Esophagus muscularis mucosa (tissue), 4 donors: Measurements from ENCODE around the gene JMJD6. TPM values are rescaled to one million over a fixed set of nuclear protein-coding genes. Genes with fewer than 3 reads are reported as not detected.
"Not testable (repeated sequence)": the region's sequence is repeated elsewhere in the genome, so short reads cannot be mapped to it uniquely, and the experiment has no call there.

ENCODE experiments used
- DNase-seq: peaks from one replicate; pipeline ENCODE4 v3.0.0-alpha.2; 2017; ENCODE audit errors: extremely low spot score
- H3K27ac ChIP-seq, 4 donors: fragments of 200-600 bp; sonication (generic); replicated peaks in 1 of 4; 1 replicate in 3 of 4; 2 replicates in 1 of 4; pipeline ENCODE4 v1.5.1; 2016 to 2019; ENCODE audit warnings: mild to moderate bottlenecking in 1 of 4
- H3K27me3 ChIP-seq, 4 donors: fragments of 200-600 bp; sonication (generic); one replicate each; pipeline versions ENCODE4 v1.5.1 to v1.6.0; 2016 to 2019
- H3K36me3 ChIP-seq, 4 donors: fragments of 200-600 bp; sonication (generic); one replicate each; pipeline ENCODE4 v1.5.1; 2016 to 2019
- H3K4me1 ChIP-seq, 4 donors: fragments of 200-600 bp; sonication (generic); one replicate each; pipeline ENCODE4 v1.5.1; 2016 to 2019
- H3K4me3 ChIP-seq, 4 donors: fragments of 200-600 bp; sonication (generic); 1 replicate in 2 of 4; 2 replicates in 2 of 4; pipeline ENCODE4 v1.5.1; 2016 to 2019; ENCODE audit warnings: mild to moderate bottlenecking in 4 of 4, moderate library complexity in 1 of 4
- H3K9me3 ChIP-seq, 4 donors: fragments of 200-600 bp; sonication (generic); 1 replicate in 3 of 4; 2 replicates in 1 of 4; pipeline ENCODE4 v1.5.1; 2016 to 2019
- CTCF ChIP-seq, 3 experiments: fragments of 200-600 bp in 2 of 3; fragments of 450-650 bp in 1 of 3; sonication (generic) in 2 of 3; IDR thresholded peaks; one replicate each; pipeline ENCODE4 v1.5.1; 2017 to 2019; ENCODE audit warnings: antibody characterized with exemption in 3 of 3, mild to moderate bottlenecking in 2 of 3, moderate library complexity in 1 of 3
- EP300 ChIP-seq: sonication (generic); formaldehyde crosslinking; IDR thresholded peaks from one replicate; pipeline ENCODE4 v1.6.1; 2017; ENCODE audit warnings: antibody characterized with exemption
- POLR2A ChIP-seq: fragments of 450-650 bp; IDR thresholded peaks from one replicate; pipeline ENCODE4 v1.6.1; 2017; ENCODE audit warnings: antibody characterized with exemption, moderate library complexity, mild to moderate bottlenecking, low read depth
- POLR2AphosphoS5 ChIP-seq, 2 donors: sonication (generic); formaldehyde crosslinking; IDR thresholded peaks; one replicate each; pipeline ENCODE4 v1.6.1; 2017; ENCODE audit warnings: antibody characterized with exemption in 2 of 2
- WGBS: methylation state at CpG from one replicate; pipeline ENCODE4 v1.1.5; 2018; 5-methylcytosine and 5-hydroxymethylcytosine counted together
- intact Hi-C: fragments of 100-400 bp; cut with DNase I; formaldehyde crosslinking; loops from one replicate; pipeline ENCODE4 v1.15.1; 2023
- total RNA-seq, 4 donors: library from RNA; depleted of rRNA; stranded (reverse); fragments of >200 nt; gene quantifications; one replicate each; pipeline versions ENCODE4 v1.1.0 to v1.2.1, GENCODE V29; 2016

The JMJD6 gene
- total RNA-seq, 4 donors from 2014 or later = 29.5 to 54.5 (median 49.5) TPM

- H3K36me3 ChIP-seq = peaks cover under 1 to 24% (median 21%) of the 10 kb centered on the region in 4 donors
- peaks cover 61 to 89% (median 78%) of the 10 kb centered on the region in 4 donors for H3K4me1 ChIP-seq
- DNase-seq, H3K9me3 ChIP-seq, H3K27me3 ChIP-seq: not testable (repeated sequence)
- peak overlapping the region; percentile 78 to 98 (median 80) for H3K4me3 ChIP-seq
- peak overlapping the region; percentile 97 to 98 (median 98) for H3K27ac ChIP-seq
- peak in 1 of 2 donors; percentile 28 for TF ChIP-seq POLR2AphosphoS5 (IDR thresholded peaks at IDR 0.05)
- 8% methylated on average over 29 of the region's 79 CpGs for WGBS
- intact Hi-C loops = loop anchor here (10.0 kb wide), 1 partner anchor 155 kb away; no protein-coding TSS in a partner anchor
Measured at GRCh38 chr17:76709951-76710862, 16.2 kb downstream of the JMJD6 start.

- peak; percentile 94 to 96 for TF ChIP-seq POLR2AphosphoS5 (IDR thresholded peaks at IDR 0.05)
- no peak for TF ChIP-seq EP300
- no peaks in the 10 kb centered on the region for H3K9me3 ChIP-seq
- 31% methylated on average over 19 of the region's 29 CpGs for WGBS
- peaks cover 0 to 18% (median 16%) of the 10 kb centered on the region in 4 donors for H3K36me3 ChIP-seq
- intact Hi-C loops = no loop called here
- no peaks in the 10 kb centered on the region for H3K27me3 ChIP-seq
- DNase-seq = peak; percentile 96
- H3K4me1 ChIP-seq = peaks cover 60 to 89% (median 78%) of the 10 kb centered on the region in 4 donors
- H3K27ac ChIP-seq = peak overlapping the region; percentile 97 to 98 (median 98)
- peak overlapping the region; percentile 78 to 98 (median 80) for H3K4me3 ChIP-seq
Measured at GRCh38 chr17:76709077-76709950, 17.1 kb downstream of the JMJD6 start.

GRCh38 chr17:76707985-76708807 lies 18.2 kb downstream of the JMJD6 start:
- intact Hi-C loops = no loop called here
- H3K27me3 ChIP-seq = no peaks in the 10 kb centered on the region
- H3K4me3 ChIP-seq = peak overlapping the region; percentile 78 to 98 (median 80)
- H3K27ac ChIP-seq = peak overlapping the region; percentile 97 to 98 (median 98)
- peaks cover 0 to 7% (median 5%) of the 10 kb centered on the region in 4 donors for H3K36me3 ChIP-seq
- no peaks in the 10 kb centered on the region for H3K9me3 ChIP-seq
- TF ChIP-seq EP300 = no peak
- peak; percentile 33 to 46 for TF ChIP-seq POLR2AphosphoS5 (IDR thresholded peaks at IDR 0.05)
- TF ChIP-seq POLR2A = no peak
- peak; percentile 42 to 49 (median 48) for TF ChIP-seq CTCF (IDR thresholded peaks at IDR 0.05)
- no peak for DNase-seq
- WGBS = 40% methylated on average over 14 of the region's 14 CpGs
- H3K4me1 ChIP-seq = peaks cover 61 to 88% (median 84%) of the 10 kb centered on the region in 4 donors

GRCh38 chr17:76706817-76707216 lies 19.6 kb downstream of the JMJD6 start:
- intact Hi-C loops = no loop called here
- H3K27ac ChIP-seq = peak overlapping the region; percentile 97 to 98 (median 98)

More at GRCh38 chr17:76706817-76707216, 19.6 kb downstream of the JMJD6 start:
- 62% methylated on average over 3 of the region's 3 CpGs for WGBS
- H3K4me1 ChIP-seq = peaks cover 68 to 89% (median 87%) of the 10 kb centered on the region in 4 donors
- no peak for DNase-seq
- no peak for TF ChIP-seq POLR2A
- TF ChIP-seq EP300 = no peak
- TF ChIP-seq POLR2AphosphoS5 (IDR thresholded peaks at IDR 0.05) = no peak
- TF ChIP-seq CTCF (IDR thresholded peaks at IDR 0.05) = no peak
- no peaks in the 10 kb centered on the region for H3K27me3 ChIP-seq
- H3K36me3 ChIP-seq = no peaks in the 10 kb centered on the region
- no peak overlapping the region for H3K4me3 ChIP-seq
- no peaks in the 10 kb centered on the region for H3K9me3 ChIP-seq
